ENCODE data around the gene MYO1G. TPM values are rescaled to one million over a fixed set of nuclear protein-coding genes. Genes with fewer than 3 reads are reported as not detected.
A peak's percentile ranks its signal among the peaks of the same experiment; 100 is the strongest.
"Not testable (repeated sequence)": the region's sequence is repeated elsewhere in the genome, so short reads cannot be mapped to it uniquely, and the experiment has no call there.

Gene MYO1G
- total RNA-seq, 4 donors from 2014 or later: 1.3 to 5.0 (median 2.6) TPM

GRCh38 chr7:45026013-45026412, 47.2 kb upstream of the MYO1G start:
- Histone ChIP-seq H3K4me3 (no peak overlapping the region), H3K27me3 (no peaks in the 10 kb centered on the region), H3K4me1 (peaks cover 5 to 62% (median 35%) of the 10 kb centered on the region in 3 donors), H3K27ac (no peak overlapping the region), H3K9me3 (no peaks in the 10 kb centered on the region), H3K36me3 (peaks cover 0 to 22% (median 0%) of the 10 kb centered on the region in 3 donors)
- no peak for DNase-seq
- intact Hi-C loops (cut with DNase I): no loop called here
- WGBS, 2 donors: 79 to 86% methylated on average over 1 of the region's 1 CpG
- TF ChIP-seq POLR2A (IDR thresholded peaks at IDR 0.05) (no peak), CTCF (IDR thresholded peaks at IDR 0.05) (no peak)

GRCh38 chr7:45025473-45025872, 46.7 kb upstream of the MYO1G start:
- H3K9me3 ChIP-seq; intact Hi-C loops (cut with DNase I); H3K4me3 ChIP-seq; DNase-seq; H3K27me3 ChIP-seq; H3K27ac ChIP-seq: not testable (repeated sequence)
- WGBS, 2 donors: 87 to 90% methylated on average over 7 to 12 of the region's 12 CpGs
- Histone ChIP-seq H3K4me1 (peaks cover 5 to 67% (median 35%) of the 10 kb centered on the region in 3 donors), H3K36me3 (peaks cover 0 to 22% (median 0%) of the 10 kb centered on the region in 3 donors)

- Histone ChIP-seq H3K9me3 (no peaks in the 10 kb centered on the region), H3K27ac (peak overlapping the region in 3 of 4 donors; percentile 39 to 55 (median 42)), H3K4me1 (peaks cover 5 to 60% (median 35%) of the 10 kb centered on the region in 3 donors), H3K36me3 (peaks cover 0 to 30% (median 0%) of the 10 kb centered on the region in 3 donors), H3K27me3 (no peaks in the 10 kb centered on the region), H3K4me3 (no peak overlapping the region)
- no peak for DNase-seq
- intact Hi-C loops (cut with DNase I): no loop called here
- TF ChIP-seq CTCF (IDR thresholded peaks at IDR 0.05): no peak
- no peak for TF ChIP-seq POLR2A (IDR thresholded peaks at IDR 0.05)
- WGBS, 2 donors: 40 to 61% methylated on average over 2 of the region's 2 CpGs
These were observed 45.4 kb upstream of the MYO1G start for GRCh38 chr7:45024126-45024744.

- TF ChIP-seq CTCF (IDR thresholded peaks at IDR 0.05) (no peak), POLR2A (IDR thresholded peaks at IDR 0.05) (no peak)
- peaks cover 0 to 12% (median 0%) of the 10 kb centered on the region in 3 donors for H3K36me3 ChIP-seq
- H3K4me1 ChIP-seq: peaks cover 5 to 42% (median 24%) of the 10 kb centered on the region in 3 donors
- WGBS, 2 donors: 57 to 65% methylated on average over 3 of the region's 3 CpGs
- no peak overlapping the region for H3K27ac ChIP-seq
- no peaks in the 10 kb centered on the region for H3K27me3 ChIP-seq
- DNase-seq: no peak
- H3K4me3 ChIP-seq: no peak overlapping the region
- no peaks in the 10 kb centered on the region for H3K9me3 ChIP-seq
- intact Hi-C loops (cut with DNase I): no loop called here
These were observed 42.9 kb upstream of the MYO1G start for GRCh38 chr7:45021604-45022296.

- H3K9me3 ChIP-seq: no peaks in the 10 kb centered on the region
- no peak overlapping the region for H3K27ac ChIP-seq
- no peak overlapping the region for H3K4me3 ChIP-seq
- H3K36me3 ChIP-seq: peaks cover 0 to 11% (median 0%) of the 10 kb centered on the region in 3 donors
- 65 to 68% methylated on average over 4 to 5 of the region's 5 CpGs for WGBS, 2 donors
- no peak for TF ChIP-seq POLR2A (IDR thresholded peaks at IDR 0.05)
- no peak for TF ChIP-seq CTCF (IDR thresholded peaks at IDR 0.05)
- intact Hi-C loops (cut with DNase I): no loop called here
- peaks cover 5 to 34% (median 17%) of the 10 kb centered on the region in 3 donors for H3K4me1 ChIP-seq
- DNase-seq: no peak
- no peaks in the 10 kb centered on the region for H3K27me3 ChIP-seq
These were observed 42.1 kb upstream of the MYO1G start for GRCh38 chr7:45020915-45021314.

All from esophagus squamous epithelium (tissue), 5 donors.